MM.1S (cell line): Measurements from ENCODE around the gene TRIM75.

Experiments used
- DNase-seq: peaks from one replicate; pipeline ENCODE4 v3.0.0-alpha.2; 2015
- H2AFZ ChIP-seq: fragments of 300-600 bp; sonication (generic); 2 replicates; pipeline ENCODE4 v1.6.0; 2016; ENCODE audit warnings: antibody characterized with exemption, low read length
- H3F3A ChIP-seq: fragments of 300-600 bp; sonication (generic); 2 replicates; pipeline ENCODE4 v1.6.1; 2016; ENCODE audit warnings: mild to moderate bottlenecking, antibody characterized with exemption, low read length, moderate library complexity, mixed read lengths; ENCODE audit not compliant: insufficient read depth
- H3K27ac ChIP-seq: fragments of 300-600 bp; sonication (generic); 2 replicates; pipeline ENCODE4 v1.5.1; 2016; ENCODE audit warnings: mild to moderate bottlenecking, low read length
- H3K27me3 ChIP-seq: fragments of 300-600 bp; sonication (generic); replicated peaks from 2 replicates; pipeline ENCODE4 v1.6.0; 2016; ENCODE audit warnings: low read length; ENCODE audit not compliant: insufficient read depth
- H3K36me3 ChIP-seq: fragments of 300-600 bp; sonication (generic); replicated peaks from 2 replicates; pipeline ENCODE4 v1.6.1; 2016; ENCODE audit warnings: mild to moderate bottlenecking, low read length, mixed read lengths; ENCODE audit not compliant: insufficient read depth
- H3K4me1 ChIP-seq: fragments of 300-600 bp; sonication (generic); 2 replicates; pipeline ENCODE4 v1.6.1; 2016; ENCODE audit warnings: low read length, mixed read lengths
- H3K4me2 ChIP-seq: fragments of 300-600 bp; sonication (generic); 2 replicates; pipeline ENCODE4 v1.6.0; 2016; ENCODE audit warnings: low read depth, low read length
- H3K4me3 ChIP-seq: fragments of 300-600 bp; sonication (generic); 2 replicates; pipeline ENCODE4 v1.5.1; 2016; ENCODE audit warnings: low read length, mixed read lengths
- H3K79me2 ChIP-seq: fragments of 300-600 bp; sonication (generic); 2 replicates; pipeline ENCODE4 v1.6.1; 2016; ENCODE audit warnings: mixed run types, low read length, mixed read lengths
- H3K9ac ChIP-seq: fragments of 300-600 bp; sonication (generic); 2 replicates; pipeline ENCODE4 v1.6.1; 2016; ENCODE audit warnings: low read length, mixed read lengths
- H3K9me2 ChIP-seq: fragments of 300-600 bp; sonication (generic); replicated peaks from 2 replicates; pipeline ENCODE4 v1.6.1; 2016; ENCODE audit warnings: mild to moderate bottlenecking, low read length, mixed read lengths; ENCODE audit not compliant: insufficient read depth
- H3K9me3 ChIP-seq: fragments of 300-600 bp; sonication (generic); replicated peaks from 2 replicates; pipeline ENCODE4 v1.6.1; 2016; ENCODE audit warnings: mild to moderate bottlenecking, low read length, mixed read lengths; ENCODE audit not compliant: insufficient read depth
- H4K20me1 ChIP-seq: fragments of 300-600 bp; sonication (generic); 2 replicates; pipeline ENCODE4 v1.6.1; 2016; ENCODE audit warnings: mild to moderate bottlenecking, low read length, moderate library complexity, mixed read lengths; ENCODE audit not compliant: insufficient read depth
- CTCF ChIP-seq: fragments of 300-600 bp; sonication (generic); IDR thresholded peaks from 2 replicates; pipeline ENCODE4 v1.5.1; 2016; ENCODE audit warnings: antibody characterized with exemption, low read length, mixed read lengths
- EZH2 ChIP-seq: fragments of 300-600 bp; sonication (generic); optimal IDR thresholded peaks from 2 replicates; pipeline ENCODE3; 2017; ENCODE audit warnings: low read depth, mild to moderate bottlenecking, antibody characterized with exemption, low read length, mixed read lengths
- EZH2phosphoT487 ChIP-seq: fragments of 300-600 bp; sonication (generic); IDR thresholded peaks from 2 replicates; pipeline ENCODE4 v1.6.1; 2018; ENCODE audit warnings: antibody characterized with exemption, low read length

The TRIM75 gene

GRCh38 chr4:165094873-165095272 lies 41.2 kb downstream of the TRIM75 start:
- TF ChIP-seq EZH2 (no peak), EZH2phosphoT487 (no peak), CTCF (no peak)
- H3K9ac ChIP-seq: no peak overlapping the region
- H3K4me3 ChIP-seq: no peak overlapping the region
- no peaks in the 10 kb centered on the region for H3K27me3 ChIP-seq
- no peaks in the 10 kb centered on the region for H3K4me1 ChIP-seq
- no peak overlapping the region for H3K4me2 ChIP-seq
- H3K36me3 ChIP-seq: no peaks in the 10 kb centered on the region
- H3K79me2 ChIP-seq: no peaks in the 10 kb centered on the region
- no peak overlapping the region for H2AFZ ChIP-seq
- DNase-seq: no peak
- H4K20me1 ChIP-seq: no peaks in the 10 kb centered on the region
- no peaks in the 10 kb centered on the region for H3K9me3 ChIP-seq
- no peaks in the 10 kb centered on the region for H3K9me2 ChIP-seq
- no peaks in the 10 kb centered on the region for H3F3A ChIP-seq
- no peak overlapping the region for H3K27ac ChIP-seq

- no peaks in the 10 kb centered on the region for H3F3A ChIP-seq
- no peak for DNase-seq
- no peak for TF ChIP-seq EZH2
- no peak for TF ChIP-seq EZH2phosphoT487
- TF ChIP-seq CTCF: no peak
- H3K4me1 ChIP-seq: no peaks in the 10 kb centered on the region
- no peak overlapping the region for H3K4me2 ChIP-seq
- H3K27me3 ChIP-seq: no peaks in the 10 kb centered on the region
- no peaks in the 10 kb centered on the region for H4K20me1 ChIP-seq
- no peaks in the 10 kb centered on the region for H3K9me2 ChIP-seq
- no peak overlapping the region for H3K9ac ChIP-seq
- H3K79me2 ChIP-seq: no peaks in the 10 kb centered on the region
- no peak overlapping the region for H3K27ac ChIP-seq
- no peak overlapping the region for H2AFZ ChIP-seq
- no peaks in the 10 kb centered on the region for H3K36me3 ChIP-seq
- no peak overlapping the region for H3K4me3 ChIP-seq
- H3K9me3 ChIP-seq: no peaks in the 10 kb centered on the region
These were observed 41.6 kb downstream of the TRIM75 start for GRCh38 chr4:165095291-165095690.

- H3K9me3 ChIP-seq: no peaks in the 10 kb centered on the region
- no peak overlapping the region for H3K4me3 ChIP-seq
- H3K9ac ChIP-seq: no peak overlapping the region
- H2AFZ ChIP-seq: no peak overlapping the region
- H3K4me2 ChIP-seq: no peak overlapping the region
- no peaks in the 10 kb centered on the region for H3K9me2 ChIP-seq
- H3K36me3 ChIP-seq: no peaks in the 10 kb centered on the region
- peak; percentile 20 for DNase-seq
- H3K27me3 ChIP-seq: no peaks in the 10 kb centered on the region
- H3K4me1 ChIP-seq: no peaks in the 10 kb centered on the region
- H3K79me2 ChIP-seq: no peaks in the 10 kb centered on the region
- H3K27ac ChIP-seq: no peak overlapping the region
- TF ChIP-seq EZH2: no peak
- TF ChIP-seq CTCF: peak; percentile 56
- H3F3A ChIP-seq: no peaks in the 10 kb centered on the region
- no peaks in the 10 kb centered on the region for H4K20me1 ChIP-seq
These were observed 43.1 kb downstream of the TRIM75 start for GRCh38 chr4:165096776-165097175.

GRCh38 chr4:165101641-165102040 lies 48.0 kb downstream of the TRIM75 start:
- DNase-seq: no peak
- Histone ChIP-seq H3K9me2 (no peaks in the 10 kb centered on the region), H3K4me3 (no peak overlapping the region), H3K27ac (no peak overlapping the region), H3K4me2 (no peak overlapping the region), H3K36me3 (no peaks in the 10 kb centered on the region), H3K27me3 (no peaks in the 10 kb centered on the region), H2AFZ (no peak overlapping the region), H3F3A (no peaks in the 10 kb centered on the region), H3K9ac (no peak overlapping the region), H4K20me1 (no peaks in the 10 kb centered on the region), H3K4me1 (no peaks in the 10 kb centered on the region), H3K79me2 (no peaks in the 10 kb centered on the region; the same call in 1 of the 2 replicates), H3K9me3 (no peaks in the 10 kb centered on the region)
- TF ChIP-seq EZH2: no peak
- no peak for TF ChIP-seq EZH2phosphoT487
- TF ChIP-seq CTCF: no peak
